GM19043 (cell line): Measurements from ENCODE around the gene AIF1L.
"Not testable (repeated sequence)": the region's sequence is repeated elsewhere in the genome, so short reads cannot be mapped to it uniquely, and the experiment has no call there.

ENCODE experiments used
- ATAC-seq: cut with Tn5 transposase; IDR thresholded peaks from one replicate; pipeline ENCODE4 v1.9.1; 2021; ENCODE audit warnings: low read depth; ENCODE audit not compliant: unreplicated experiment

Gene AIF1L

DNA sequence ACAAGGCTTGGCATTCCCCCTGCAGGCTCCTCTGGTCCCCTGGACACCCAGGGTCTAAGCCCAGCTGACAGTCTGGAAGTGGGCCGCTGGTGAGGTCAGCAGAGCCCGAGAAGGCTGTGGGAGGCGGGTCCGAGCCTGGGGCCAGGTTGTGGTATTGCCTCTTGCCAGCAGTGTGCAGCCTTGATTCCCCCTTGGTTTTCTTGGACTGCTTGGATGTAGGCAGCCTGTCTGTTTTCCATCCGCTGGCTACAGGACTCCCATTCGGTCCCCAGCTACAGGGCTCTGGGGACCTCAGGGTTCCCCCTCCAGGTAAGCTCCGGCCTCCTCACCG lies 1.6 kb downstream of the AIF1L start:
- ATAC-seq = no peak

GRCh38 chr9:131098391-131099101 lies 2.2 kb downstream of the AIF1L start:
- ATAC-seq = no peak

GRCh38 chr9:131099102-131099606 lies 2.8 kb downstream of the AIF1L start:
- no peak for ATAC-seq

DNA sequence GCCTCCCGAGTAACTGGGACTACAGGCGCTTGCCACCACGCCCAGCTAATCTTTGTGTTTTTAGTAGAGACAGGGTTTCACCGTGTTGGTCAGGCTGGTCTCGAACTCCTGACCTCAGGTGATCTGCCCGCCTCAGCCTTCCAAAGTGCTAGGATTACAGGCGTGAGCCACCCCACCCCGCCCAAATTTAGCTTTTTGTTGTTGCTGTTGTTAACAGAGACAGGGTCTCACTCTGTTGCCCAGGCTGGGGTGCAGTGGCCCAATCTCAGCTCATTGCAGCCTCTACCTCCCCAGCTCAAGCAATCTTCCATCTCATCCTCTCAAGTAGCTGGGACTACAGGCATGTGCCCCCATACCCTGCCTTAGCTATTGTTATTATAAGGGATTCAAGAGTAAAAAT lies 3.5 kb downstream of the AIF1L start:
- ATAC-seq = not testable (repeated sequence)

- no peak for ATAC-seq
Observed at GRCh38 chr9:131100445-131100844, 4.1 kb downstream of the AIF1L start.

DNA sequence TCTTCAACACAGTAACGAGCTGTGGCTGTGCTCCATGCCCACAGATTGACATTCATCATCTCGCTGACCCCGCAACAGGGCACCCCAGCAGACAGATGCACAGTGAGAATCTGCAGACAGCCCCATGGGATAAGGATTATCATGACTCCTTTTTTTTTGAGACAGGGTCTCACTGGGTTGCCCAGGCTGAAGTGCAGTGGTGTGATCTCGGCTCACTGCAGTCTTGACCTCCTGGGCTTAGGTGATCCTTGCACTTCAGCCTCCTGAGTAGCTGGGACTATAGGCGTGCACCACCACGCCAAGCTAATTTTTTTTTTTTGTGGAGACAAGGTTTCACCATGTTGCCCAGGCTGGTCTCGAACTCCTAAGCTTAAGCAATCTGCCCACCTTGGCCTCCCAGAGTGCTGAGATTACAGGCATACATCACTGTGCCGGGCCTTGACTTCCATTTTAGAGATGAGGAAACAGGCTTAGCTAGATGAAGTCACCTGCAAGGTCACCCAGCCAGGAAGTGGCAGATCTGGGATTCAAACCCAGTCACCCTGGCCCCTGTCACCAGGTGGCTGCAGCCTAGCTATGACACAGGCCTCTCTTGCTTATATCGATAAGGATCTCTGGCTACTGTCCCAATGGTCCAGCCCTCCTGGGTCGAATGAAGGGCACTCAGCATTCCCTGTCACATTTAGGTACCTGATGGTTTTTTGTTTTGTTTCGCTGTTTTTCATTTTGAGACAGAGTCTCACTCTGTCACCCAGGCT lies 5.1 kb downstream of the AIF1L start:
- ATAC-seq = no peak

GRCh38 chr9:131103024-131103423 lies 6.7 kb downstream of the AIF1L start:
- no peak for ATAC-seq

DNA sequence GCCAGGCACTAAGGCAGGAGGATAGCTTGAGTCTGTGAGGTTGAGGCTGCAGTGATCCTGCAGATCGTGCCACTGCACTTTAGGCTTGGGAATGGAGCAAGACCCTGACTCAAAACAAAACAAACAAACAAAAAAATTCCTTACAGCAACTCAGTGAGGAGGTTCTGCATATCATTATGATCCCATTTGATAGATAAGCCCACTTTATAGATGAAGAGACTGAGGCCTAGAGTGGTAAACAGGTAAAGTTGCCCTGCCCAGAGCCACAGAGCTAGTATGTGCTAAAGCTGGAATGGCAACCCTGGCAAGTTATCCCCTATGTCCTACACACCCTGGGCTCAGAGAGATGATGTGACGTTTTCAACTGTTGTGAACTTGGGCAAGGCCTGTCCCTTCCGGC lies 7.2 kb downstream of the AIF1L start:
- no peak for ATAC-seq

DNA sequence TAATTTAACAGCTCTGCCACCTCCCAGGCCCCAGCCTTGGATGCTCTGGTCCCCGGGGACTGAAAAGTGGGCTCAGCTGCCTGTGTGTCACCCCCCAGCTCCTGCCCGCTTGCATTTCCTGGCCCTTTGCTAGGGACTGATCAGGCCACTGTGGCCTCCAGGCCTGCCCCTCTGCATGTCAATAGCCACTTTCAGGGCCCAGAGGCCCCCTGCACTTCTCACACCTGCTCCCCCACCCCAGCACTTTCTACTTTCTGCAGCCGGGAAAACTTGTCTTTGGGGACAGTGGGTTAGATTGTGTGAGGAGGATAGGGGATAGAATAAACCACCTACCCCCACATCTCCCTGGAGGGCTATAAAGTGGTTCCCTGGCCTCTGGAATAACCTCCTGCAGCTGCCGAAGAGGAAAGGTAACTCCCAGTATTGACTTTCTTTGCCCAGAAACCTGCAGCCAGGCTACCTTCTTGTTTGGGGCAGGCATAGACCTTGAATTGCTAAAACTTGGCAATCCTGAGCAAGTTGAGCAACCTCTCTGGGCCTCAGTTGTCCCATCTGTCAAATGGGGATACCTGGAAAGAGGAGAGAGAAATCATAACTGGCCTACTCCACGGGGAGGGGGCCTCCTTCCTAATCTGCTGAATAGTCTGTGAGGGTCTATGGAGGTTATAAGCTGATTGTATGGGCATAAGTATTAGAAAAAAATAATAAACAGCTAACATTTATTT lies 7.8 kb downstream of the AIF1L start:
- ATAC-seq = no peak

- no peak for ATAC-seq
Observed at GRCh38 chr9:131105952-131106351, 9.6 kb downstream of the AIF1L start.

DNA sequence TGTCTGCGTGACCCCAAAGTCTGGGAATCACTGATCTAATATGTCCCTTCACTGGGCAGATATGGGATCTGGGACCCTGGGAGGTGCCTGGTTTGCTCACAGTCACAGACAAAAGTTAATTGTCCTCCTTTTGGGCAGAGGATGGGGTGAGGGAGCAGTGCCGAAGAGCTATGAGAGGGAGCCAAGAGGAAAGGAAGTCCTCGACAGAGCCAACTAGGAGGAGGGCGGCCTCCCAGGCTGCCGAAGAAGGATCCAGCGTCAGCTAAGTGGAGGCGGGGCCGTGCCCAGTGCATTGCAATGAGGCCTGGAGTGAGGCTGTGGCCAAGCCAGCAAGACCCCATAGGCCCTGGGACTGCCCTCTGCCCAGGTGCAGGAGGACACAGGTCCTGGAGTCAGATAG lies 11.4 kb downstream of the AIF1L start:
- no peak for ATAC-seq

DNA sequence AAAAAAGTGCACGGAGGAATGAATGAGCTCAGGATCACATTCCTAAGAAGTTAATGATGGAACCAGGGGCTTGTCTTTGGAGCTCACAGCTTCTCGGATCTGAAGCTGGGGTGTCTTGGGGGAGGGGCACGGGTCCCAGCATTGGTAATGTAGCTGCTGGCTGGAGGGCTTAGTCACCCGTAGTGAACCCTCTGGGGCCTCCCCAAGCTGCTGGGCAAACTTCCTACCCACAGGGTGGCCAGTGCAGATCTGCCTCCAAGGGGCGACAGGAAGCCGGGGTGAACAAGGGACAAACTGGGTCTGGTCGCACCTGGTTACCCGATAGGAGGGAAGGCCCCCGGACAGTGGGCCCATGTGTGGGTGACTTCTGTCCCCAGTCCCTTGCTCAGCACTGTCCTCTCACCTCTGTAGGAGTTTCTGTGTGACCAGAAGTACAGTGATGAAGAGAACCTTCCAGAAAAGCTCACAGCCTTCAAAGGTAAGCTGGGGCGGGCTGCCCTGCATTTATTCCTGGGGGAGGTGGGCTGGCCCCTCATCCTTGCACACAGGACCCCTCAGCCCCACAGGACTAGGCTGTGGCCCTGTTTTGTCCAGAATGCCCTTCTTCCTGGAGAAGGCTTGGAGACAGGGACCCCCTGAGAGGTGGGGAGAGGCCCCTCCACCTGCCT lies 15.0 kb downstream of the AIF1L start:
- no peak for ATAC-seq

- ATAC-seq = no peak
Observed at GRCh38 chr9:131111854-131112311, 15.6 kb downstream of the AIF1L start.

DNA sequence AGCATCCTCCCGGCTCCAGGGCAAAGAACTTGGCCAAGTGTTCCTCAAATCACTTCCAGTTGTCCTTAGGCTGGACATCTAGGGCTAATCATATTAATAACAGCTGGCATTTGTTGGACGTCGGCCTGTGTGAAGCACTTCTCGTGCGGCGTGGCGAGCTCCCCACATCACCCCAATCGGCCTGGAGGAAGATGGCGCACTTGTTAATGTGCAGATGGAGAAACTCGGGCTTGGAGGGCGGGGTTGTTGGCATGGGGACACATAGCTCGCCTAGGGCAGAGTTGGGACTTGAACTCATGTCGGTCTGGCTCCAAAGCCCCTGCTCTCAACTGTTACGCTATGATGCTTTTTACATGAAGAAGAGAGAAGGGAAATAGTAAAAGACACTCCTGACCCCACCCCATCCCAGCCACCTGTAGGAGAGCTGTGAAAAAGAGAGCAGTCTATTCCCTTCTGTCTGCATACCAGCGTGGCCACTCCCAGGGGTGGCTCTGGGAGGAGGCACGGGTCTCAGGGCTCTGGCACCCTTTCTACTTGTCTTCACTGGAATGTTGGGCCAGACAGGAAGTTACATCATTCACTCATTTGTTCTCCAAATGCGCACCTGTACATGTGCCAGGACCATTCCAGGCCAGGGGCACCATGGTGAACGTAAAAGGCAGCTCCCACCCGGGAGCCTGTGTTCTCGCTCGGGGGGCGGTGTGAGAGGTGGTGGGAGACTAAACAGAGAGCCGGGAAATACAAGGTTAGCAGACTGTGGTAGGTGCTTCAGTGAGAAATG lies 16.2 kb downstream of the AIF1L start:
- no peak for ATAC-seq

DNA sequence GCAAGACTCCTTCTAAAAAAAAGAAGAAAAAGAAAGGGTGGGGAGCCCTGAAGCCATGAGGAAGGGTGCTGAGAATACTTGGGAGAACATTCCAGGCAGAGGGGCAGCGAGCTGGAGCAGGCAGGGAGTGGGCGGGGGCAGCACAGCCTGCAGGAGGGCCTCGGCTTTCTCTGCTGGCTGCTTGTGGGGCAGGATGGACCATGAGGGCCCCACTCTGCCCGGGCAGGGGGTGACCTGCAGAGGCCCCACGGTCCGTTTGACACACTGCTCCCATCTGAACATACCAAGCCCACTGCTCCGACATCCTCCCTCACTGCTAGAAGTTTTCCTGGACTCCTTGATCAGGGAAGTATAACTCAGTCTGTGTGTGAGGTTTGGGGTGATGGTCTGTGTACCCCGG lies 17.3 kb downstream of the AIF1L start:
- no peak for ATAC-seq

DNA sequence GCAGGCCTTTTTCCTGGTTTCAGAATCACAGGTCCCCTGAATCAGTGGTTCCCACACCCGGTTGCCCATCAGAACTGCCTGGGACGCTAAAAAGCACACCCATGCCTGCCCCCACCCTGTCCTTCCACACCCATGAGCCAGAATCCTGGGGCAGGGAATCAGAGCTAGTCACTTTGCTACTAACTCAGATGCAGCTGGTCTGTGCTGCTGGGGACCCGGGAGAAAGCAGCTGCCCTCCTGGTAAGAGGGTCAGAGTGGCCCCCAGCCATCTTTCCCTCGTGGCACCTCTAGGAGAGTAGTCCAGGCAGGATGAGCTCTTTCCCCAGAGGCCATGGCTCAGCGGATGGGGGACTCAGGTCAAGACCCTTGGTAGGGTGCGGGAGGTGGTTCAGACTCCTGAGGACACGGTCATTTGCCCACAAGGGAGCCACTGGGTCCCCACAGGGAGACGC lies 17.8 kb downstream of the AIF1L start:
- ATAC-seq = no peak

DNA sequence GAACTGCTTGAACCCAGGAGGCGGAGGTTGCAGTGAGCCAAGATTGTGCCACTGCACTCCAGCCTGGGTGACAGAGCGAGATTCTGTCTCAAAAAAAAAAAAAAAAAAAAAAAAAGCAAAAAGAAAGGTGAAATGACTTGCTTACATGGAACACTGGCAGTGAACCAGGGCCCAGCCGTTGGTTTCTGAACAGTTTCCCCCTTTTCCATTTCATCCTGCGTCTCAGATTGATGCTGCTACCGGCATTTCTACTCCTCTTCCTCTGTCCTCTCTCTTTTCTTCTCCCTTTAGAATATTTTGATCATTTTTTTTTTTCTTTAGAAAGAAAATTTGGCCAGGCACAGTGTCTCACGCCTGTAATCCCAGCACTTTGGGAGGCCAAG lies 19.0 kb downstream of the AIF1L start:
- ATAC-seq = not testable (repeated sequence)

- no peak for ATAC-seq
Observed at GRCh38 chr9:131116281-131117120, 20.2 kb downstream of the AIF1L start.

GRCh38 chr9:131117121-131117761 lies 20.9 kb downstream of the AIF1L start:
- ATAC-seq = no peak
